CD4-positive, alpha-beta T cell treated with Interleukin-6 at 100 ng/mL for 8 hours (primary cell): Measurements from ENCODE around the gene CDH5.

Experiments
- DNase-seq: peaks from one replicate; pipeline ENCODE4 v3.0.0-alpha.2; 2020; ENCODE audit warnings: mixed read lengths, low spot score

The CDH5 gene

DNA sequence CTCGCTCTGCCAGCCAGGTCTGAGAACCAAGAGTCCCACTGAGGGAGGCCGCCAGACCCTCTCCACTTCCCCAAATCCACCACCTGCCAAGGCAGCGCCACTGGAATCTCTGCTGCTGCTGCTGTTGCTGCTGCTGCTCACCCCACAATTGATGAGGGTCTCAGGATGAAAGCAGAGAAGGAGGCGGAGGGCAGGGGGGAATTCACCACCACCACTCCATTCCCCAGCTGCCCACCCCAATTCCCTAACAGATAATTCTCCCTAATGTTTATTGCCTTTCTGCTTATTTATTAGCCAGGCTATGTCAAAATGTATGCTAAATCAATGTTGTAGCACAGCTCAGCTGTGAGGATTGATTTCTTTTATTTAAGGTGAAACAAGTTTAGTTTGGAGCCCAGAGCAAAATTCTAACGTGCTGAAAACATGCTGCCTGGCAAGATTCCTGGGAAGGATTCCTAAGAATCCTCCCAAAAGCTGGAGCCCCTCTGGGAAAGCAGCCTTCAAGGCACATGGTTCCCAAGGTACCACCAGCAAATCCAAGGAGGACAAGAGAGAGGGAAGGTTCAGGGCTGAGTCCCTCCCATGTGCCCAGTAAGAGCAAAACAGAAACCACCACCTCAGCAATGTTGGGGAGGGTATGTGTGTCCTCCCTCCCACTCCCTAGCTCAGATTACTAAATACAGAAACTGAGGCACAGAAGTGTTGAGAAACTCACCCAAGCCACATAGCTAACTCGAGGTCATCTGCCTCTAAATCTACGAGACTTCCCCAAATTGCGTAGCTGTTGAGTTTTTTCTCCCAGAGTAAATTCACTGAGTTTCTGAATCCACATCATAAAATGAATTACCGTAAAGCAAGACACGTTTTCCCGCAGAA is 12.2 kb upstream of the CDH5 start:
- no peak for DNase-seq

DNA sequence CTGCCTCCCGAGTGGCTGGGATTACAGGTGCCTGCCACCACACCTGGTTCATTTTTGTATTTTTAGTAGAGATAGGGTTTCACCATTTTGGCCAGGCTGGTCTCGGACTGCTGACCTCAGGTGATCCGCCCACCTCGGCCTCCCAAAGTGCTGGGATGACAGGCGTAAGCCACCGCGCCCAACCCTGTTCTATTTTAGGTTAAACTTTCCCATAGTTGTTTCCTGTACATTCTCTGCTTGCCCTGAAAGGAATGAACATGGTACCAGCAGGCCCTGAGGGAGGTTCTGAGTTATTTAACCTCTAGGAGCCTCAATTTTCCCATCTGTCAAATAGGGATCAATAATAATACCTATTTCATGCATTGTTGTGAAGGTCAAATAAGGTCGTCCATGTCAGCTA is 11.0 kb upstream of the CDH5 start:
- no peak for DNase-seq

DNA sequence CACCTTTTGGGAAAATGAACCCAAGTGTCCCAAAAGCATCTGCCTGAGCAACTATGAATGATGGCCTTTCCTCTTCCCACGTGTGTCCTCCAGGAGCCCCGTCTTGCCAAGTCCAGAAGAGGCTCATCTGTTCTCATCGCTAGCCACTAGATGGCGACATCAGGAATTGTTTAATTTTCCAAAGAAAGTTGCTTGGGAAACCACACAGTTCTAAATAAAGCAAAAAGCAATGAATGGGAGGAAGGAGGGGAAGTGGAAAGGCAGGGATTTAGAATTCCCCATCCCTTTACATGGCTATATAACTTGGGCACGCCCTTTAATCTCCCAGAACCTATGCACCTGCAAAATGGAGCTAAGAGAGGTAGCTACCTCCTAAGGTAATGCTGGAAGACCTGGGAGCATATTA is 9.0 kb upstream of the CDH5 start:
- peak; percentile 21 for DNase-seq

DNA sequence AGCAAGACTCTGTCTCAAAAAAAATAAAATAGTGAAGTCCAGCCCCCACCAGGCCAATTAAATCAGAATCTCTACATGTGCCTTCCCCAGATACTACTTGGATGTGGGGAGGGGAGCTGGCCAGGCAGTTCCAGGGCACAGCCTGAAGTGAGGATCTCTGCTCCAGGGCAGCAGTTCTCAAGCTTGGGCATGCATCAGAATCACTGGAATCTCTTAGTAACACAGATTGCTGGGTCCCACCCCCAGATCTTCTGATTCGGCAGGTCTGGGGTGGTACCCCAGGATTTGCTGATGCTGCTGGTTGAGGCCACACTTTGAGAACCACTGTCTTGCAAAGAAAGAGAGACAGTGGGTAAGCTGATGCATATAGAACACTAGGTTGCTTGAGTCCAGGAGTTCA is 8.3 kb upstream of the CDH5 start:
- no peak for DNase-seq

DNA sequence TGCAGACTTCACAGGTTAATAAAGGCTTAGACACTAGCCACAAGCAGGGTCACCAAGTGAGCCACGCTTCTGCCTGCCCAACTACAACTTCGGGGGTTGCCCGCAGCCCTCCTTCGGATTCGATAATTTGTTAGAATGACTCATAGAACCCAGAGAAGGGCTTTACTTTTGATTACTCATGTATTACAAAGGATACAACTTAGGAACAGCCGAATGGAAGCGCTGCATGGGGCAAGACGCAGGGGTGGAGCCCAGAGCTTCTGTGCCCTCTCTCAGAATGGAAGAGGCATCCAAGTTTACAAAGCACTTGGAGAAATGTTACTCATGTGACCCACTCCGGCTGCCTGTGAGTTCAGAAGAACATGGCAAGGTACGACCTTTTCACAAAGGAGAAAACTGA is 7.5 kb upstream of the CDH5 start:
- no peak for DNase-seq

DNA sequence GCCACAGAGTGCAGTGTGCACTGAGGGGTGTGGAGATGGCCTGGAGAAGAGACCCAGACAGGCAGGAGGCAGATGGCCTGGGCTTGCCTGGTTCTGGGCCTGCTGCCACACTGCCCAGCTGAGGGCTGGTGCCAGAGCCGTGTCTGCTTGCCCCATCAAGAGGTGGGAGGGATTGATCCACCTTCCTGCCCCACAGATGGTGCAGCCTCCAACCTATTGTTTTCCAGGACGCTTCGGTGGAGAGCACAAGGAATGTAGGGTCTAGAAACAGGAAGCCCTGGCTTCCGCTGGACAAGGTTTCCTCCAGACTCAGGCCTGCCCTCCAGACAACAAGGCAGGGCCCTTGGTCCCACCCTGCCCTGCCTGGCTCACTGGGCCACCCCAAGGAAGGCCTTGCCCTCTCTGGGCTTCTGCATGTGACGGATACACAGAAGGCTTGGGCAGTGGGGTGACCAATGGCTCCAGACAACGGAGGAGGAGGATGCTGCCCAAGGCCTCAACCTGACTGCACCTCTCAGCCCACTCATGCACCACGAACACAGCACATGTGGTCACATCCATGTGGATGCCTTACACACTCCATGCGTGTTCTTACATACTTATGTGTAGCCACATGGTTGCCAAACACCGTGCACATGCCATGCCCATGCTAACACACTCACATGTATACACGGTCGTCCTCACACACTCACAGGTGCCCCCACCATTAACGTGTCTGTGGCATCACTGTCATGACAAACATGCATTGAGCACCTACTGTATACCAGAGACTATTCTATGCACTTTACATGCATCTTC is 6.5 kb upstream of the CDH5 start:
- DNase-seq, result no peak

DNA sequence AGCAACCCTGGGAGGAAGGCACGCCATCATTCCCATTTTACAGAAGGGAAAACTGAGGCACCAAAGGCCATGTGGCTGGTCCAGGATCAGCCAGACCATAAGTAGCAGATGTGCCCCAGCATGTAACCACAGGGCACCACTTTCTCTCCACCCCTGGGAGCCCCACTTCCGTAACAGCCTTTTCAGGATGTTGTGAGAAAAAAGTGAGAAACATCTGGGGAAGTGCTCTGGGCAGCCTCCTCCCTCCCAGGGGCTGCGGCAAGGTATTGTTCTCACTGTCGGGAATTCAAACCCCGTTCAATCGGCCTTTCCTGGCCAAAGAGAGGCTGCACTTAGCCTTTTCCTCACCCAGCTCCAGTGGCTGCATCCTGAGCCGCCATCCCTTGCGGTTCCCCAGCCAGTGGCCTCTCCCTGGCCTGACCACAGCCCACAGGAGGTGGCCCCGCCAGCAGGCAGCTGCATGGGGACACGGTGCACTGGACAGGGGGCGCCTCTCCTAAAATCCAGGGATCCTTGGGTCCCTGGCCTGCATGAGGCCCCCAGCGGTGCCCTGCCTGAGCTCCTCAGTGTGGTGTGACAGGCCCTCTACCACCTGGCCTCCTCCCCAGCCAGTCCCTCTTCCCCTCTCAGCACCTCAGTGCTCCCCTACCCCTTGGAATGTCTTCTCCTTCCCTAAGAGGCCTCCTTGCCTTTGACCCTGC is 5.7 kb upstream of the CDH5 start:
- DNase-seq, result no peak

DNA sequence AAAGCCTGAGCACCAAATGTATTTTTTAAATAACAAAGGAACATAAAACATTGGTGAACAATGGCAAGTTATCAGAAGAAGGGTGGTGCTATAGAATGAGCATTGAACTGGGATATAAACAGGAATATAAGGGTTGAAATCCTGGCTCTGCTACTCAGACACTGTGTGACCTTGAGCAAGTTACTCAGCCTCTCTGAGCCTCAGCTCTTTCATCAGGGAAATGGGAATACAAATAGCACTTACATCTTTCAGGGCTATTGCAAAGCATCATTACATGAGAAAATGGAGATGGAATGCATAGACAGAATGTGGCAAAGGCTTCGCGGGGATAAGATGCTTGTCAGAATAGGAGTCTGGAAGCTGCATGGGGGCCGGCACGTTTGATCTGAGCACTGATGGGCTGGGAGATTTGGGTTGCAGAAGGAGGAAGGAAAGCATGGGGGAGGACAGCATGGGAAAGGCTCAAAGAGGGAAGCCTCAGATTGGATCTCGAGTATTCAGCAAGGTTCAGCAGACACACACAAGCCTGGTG is 4.8 kb upstream of the CDH5 start:
- DNase-seq, result no peak

DNA sequence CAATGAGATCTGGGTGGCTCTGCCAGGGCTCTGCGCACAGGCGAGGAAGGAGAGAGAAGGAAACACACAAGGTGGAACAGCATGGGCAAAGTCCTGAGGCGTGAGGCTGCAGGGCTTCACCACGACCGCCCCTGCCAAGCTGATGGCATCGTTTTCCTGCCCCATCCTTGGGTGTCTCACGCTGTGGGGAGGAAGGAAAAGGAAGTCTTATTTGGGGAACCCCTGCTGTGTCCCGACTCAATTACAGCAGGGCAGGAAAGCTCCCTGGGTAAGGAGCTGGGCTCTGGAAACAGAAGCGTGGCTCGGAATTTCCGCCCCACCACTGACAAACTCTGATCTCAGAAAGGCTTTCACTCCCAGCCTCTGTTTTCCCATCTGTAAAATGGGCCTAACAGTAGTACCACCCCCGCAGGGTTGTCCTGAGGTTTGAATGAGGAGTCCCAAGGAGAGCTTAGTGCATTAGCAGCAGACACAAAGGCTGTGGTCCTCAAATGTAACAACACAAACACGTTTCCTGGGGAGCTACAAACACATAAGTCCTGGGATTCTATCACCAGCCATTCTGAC is 3.2 kb upstream of the CDH5 start:
- no peak for DNase-seq

DNA sequence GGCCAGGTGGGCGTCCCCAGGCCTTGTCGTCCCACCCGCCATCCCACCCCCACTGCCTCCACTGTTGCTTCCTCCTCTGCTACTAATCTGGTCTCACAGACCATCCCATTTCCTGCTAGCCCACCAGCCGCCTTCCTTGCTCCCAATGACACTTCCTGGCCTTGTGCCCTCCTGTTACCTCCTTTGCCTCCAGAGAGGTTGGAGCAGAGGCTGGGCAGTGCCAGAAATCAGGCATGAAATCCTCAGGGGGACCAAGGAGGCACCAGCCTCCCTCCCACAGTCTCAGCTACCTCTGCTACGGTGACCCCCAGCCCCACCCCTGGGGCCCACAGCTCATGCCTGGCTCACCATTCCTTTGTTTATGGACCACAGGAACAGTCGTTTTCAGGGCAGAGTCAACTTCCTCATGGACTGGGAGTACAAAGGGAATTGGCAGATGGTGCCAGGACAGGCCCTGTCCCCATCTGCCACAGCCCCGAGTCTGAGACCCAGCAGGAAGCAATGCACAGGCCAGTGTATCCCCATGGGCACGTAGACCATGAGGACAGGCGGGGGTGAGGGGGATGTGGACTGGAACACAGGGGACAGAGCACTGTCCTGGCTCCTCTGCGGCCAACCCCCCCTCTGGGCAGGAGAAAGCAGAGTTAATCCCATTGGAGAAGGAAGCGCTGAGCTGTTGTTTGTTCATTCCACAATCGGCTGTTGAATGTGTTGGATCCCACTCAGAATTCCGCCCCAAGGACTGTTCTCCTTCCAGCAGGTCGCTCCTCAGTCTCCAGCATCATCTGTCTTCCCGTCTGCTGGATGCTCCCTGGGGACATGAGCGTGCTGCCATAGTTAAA is 2.2 kb upstream of the CDH5 start:
- DNase-seq, result no peak

DNA sequence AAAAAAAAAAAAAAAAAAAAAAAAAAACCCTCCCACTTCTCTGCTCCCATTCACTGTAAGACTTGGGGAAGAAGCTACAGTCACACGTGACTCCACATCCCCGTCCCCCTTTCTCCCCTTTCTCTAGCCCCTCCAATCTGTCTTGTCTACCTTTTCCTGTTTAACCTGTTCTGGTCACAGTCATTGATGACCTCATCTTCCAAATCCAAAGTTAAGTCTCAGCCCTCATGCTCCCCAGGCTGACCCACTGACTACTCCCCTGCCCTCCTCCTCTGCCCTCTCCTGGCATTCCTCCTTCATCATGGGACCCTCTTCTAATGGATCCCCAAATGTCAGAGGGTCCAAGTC is 1.6 kb upstream of the CDH5 start:
- DNase-seq, result no peak

DNA sequence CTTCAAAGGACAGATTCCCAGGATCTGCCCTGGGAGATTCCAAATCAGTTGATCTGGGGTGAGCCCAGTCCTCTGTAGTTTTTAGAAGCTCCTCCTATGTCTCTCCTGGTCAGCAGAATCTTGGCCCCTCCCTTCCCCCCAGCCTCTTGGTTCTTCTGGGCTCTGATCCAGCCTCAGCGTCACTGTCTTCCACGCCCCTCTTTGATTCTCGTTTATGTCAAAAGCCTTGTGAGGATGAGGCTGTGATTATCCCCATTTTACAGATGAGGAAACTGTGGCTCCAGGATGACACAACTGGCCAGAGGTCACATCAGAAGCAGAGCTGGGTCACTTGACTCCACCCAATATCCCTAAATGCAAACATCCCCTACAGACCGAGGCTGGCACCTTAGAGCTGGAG is 840 bp upstream of the CDH5 start:
- DNase-seq, result no peak

DNA sequence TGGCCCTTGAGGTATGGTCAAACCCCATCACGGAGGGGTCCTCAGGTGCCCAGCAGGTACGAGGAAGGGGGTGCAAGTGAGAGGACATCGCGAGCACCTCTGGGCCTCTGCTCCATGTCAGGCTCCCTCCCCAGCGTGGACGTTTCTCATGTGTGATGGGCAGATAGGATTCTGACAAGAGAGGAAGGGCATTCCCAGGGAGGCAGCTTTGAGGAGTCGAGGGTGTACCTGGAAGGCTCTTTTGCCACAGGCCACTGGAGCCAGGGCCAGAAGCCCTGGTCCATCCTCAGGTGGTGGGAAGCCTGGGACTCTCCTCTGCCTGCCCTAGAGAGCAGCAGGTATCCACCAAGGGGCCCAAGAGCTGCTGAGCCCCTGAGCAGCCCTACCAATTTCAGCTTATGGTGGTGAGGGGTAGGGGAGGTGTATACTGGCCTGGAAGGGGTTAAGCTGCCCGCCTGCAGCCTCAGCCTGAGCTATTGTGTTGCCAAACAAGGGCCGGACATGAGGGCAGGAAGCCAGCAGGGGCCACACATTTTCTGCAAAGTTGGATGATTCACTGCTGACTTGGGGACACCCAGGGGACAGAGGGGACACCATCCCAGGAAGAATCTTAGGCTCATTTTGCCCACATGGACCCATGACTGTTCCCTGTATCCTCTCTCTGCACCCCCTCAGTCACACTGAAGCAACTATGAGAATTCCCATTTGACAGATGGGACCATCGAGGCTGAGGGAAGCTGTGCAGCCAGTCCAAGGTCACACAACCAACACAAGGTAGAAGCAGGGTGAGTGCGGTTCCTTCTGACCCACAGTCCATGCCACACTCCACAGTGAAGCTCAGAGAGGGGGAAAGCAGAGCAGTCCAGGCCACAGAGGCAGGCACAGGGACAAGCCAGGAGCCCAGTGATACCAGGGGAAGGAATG is 1.7 kb downstream of the CDH5 start:
- no peak for DNase-seq

DNA sequence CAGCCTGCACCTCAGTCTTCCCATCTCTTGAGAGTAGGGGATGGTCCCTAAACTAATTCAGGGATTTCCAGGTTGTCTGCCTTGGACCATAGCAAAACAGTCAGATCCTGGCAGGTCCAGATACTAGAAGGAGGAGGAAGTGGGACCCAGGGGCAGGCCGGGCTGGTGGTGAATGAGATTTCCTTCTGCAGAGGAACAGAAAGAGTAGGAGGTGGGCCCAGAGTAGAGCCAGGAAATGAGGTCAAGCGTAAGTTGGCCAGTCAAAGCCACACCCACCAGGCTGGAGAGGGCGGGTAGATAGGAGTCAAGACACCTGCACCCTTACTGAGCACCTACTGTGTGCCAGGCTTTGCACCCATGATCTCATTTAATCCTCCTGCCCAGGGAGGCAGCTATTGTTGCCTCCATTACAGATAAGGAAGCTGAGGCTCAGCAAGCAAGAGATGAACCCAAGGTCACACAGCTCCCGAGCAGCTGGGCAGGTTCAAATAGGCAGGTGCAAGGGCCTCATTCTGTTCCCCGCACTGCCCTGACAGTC is 2.6 kb downstream of the CDH5 start:
- DNase-seq, result no peak

DNA sequence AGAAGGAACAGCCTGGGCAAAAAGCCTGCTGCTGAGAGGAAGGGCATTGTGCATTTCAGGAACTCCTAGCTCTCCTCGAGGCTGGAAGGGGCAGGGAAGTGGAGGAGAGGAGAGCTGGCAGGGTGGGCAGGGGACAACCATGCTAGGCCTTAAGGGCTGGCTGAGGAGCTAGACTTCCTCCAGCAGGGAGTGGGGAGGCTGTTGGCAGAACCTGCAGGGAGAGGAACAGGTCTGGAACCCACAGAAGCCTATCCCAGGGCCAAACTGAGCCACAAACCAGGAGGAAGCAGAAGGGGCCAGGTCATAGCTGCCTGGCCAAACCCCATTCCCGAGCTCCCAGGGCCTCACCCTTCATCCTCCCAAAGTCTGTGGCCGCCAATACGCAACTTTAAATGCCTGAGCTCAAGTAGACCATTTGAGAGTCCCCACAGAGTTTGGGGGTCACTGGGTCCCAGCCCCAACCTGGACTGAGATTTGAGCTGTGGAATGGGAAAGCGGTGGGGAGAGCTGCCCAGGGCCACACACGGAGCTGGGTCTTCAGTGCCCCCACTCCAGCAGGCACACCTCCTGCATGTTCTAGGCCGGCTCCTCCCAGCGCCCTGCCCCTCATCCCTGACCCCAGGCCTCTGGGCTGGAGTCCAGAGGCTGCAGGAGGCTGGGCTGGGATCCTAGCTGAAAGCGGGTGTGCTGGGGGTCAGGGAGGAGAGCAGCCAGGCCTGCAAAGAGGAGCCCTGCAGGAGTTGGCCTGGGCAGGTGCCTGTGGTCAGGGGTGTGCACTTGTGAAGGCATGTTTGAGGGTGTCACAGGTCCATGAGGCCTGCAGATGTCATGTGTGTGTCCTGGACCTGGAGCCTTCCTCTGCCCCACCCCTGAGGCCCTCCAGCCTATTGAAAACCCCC is 4.5 kb downstream of the CDH5 start:
- no peak for DNase-seq

DNA sequence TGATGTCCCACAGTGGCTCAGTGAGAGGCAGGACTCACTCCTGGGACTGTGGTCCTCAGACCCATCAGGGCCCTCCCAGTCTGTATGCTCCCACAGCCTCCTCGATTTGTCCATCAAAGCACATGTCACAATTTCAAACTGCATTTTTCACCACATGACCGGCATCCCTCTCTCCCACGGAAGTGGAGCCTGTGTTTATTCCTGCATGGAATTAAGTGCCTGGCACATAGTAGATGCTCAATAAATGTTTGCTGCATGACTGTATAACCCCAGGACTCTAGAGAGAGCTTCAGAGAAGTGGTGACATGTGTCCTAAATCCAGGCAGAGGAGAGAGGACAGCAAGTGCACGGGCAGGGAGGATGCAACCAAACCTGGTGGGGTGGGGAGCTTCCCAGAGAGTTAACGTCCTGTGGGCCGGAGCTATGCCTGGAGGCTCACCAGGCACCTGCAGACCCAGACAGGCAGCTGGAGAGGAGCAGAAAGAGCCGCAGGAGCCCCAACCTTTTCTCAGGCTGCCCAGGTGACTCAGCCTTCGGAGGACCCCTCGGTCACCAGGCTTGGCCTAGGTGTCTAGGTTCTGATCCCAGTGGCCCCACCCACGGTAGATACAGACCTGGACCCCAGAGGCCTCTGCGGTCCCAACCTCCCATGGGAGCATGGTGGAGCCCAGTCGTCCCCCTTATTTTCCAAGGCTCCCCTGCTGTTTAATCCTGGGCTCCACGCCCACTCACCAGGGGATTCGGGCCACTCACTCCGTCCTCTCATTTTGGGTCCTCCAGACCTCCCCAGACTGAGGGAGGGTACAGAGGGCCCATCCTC is 5.8 kb downstream of the CDH5 start:
- no peak for DNase-seq

DNA sequence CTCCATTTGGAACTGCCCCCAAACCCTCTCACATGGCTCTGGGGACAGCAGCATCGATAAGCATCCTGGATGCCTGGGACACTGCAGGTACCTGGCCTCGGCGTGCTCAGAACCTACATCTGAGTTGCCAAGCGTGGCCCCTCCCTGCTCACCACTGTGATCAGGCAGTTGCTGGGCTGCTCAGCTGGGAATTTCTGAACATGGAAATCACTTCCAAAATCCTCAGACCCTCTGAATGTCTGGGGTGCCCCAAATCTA is 6.3 kb downstream of the CDH5 start:
- DNase-seq, result no peak

DNA sequence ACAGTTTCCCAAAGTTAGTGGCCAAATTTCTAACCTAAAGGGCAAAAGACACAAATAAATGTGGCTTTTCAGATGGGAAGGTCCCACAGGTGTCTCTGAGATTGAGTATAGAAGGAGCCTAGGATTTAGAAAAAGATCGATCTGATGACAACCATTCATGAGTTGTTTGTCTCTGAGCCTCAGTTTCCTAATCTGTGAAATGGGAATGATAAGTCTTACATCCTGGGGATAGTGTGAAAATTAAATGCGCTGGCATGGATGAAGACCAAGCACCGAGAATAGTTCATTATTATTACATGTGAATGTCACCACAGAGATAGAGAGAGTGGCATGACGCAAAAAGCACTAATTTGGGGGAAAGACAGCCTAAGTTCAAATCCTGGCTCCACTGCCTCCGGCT is 7.2 kb downstream of the CDH5 start:
- DNase-seq, result no peak
